Activated CD4-positive, alpha-beta T cell treated with anti-CD3 and anti-CD28 coated beads, Interleukin-2, amount 10 ng/mL, durations not matched to agents 24 days and 14 days (primary cell): ENCODE measurements around the gene PEX16. TPM values are rescaled to one million over a fixed set of nuclear protein-coding genes. Genes with fewer than 3 reads are reported as not detected.

Source experiments
- DNase-seq: peaks from one replicate; pipeline ENCODE4 v3.0.0; 2022
- H3K27ac Mint-ChIP-seq: one replicate; pipeline ENCODE4 v1.8.0; 2022; ENCODE audit warnings: mild to moderate bottlenecking, mixed read lengths
- H3K27me3 Mint-ChIP-seq: one replicate; pipeline ENCODE4 v1.8.0; 2022; ENCODE audit warnings: mixed read lengths
- H3K36me3 Mint-ChIP-seq: one replicate; pipeline ENCODE4 v1.8.0; 2022; ENCODE audit warnings: low read depth, mild to moderate bottlenecking, mixed read lengths
- H3K4me1 Mint-ChIP-seq: one replicate; pipeline ENCODE4 v1.8.0; 2021; ENCODE audit warnings: mixed read lengths
- H3K4me3 Mint-ChIP-seq: one replicate; pipeline ENCODE4 v1.8.0; 2022; ENCODE audit warnings: mild to moderate bottlenecking, moderate library complexity, mixed read lengths
- H3K9me3 Mint-ChIP-seq: one replicate; pipeline ENCODE4 v1.8.0; 2021; ENCODE audit warnings: mixed read lengths
- intact Hi-C: fragments of 100-400 bp; cut with micrococcal nuclease; formaldehyde crosslinking; loops from one replicate; pipeline ENCODE4 v1.15.1; 2023
- total RNA-seq: library from RNA; stranded (reverse); gene quantifications from 2 replicates; pipeline ENCODE4 v1.2.3, GENCODE V29; 2022

PEX16 gene
- total RNA-seq = 31.3 and 34.8 TPM in 2 replicates

GRCh38 chr11:45917623-45918330 lies at the start of gene PEX16:
PEX16 (minus strand) TSS chr11:45917877; CDS start chr11:45917811, 66 bp downstream.
- Mint-ChIP-seq H3K27me3 (peaks cover 10% of the 10 kb centered on the region), H3K4me1 (peaks cover 21% of the 10 kb centered on the region), H3K27ac (peak within 1 kb of the TSS; percentile 97), H3K4me3 (peak within 1 kb of the TSS; percentile 99), H3K36me3 (peaks cover 17% of the 10 kb centered on the region), H3K9me3 (no peaks in the 10 kb centered on the region)
- intact Hi-C loops = loop anchor here (1.0 to 2.0 kb wide), 5 partner anchors 32 to 201 kb away; partner anchors contain the start of genes CRY2, MAPK8IP1 and SLC35C1
- peak; percentile 99 for DNase-seq

GRCh38 chr11:45964911-45965389 lies 47.3 kb upstream of the PEX16 start:
- H3K27me3 Mint-ChIP-seq = no peaks in the 10 kb centered on the region
- no peaks in the 10 kb centered on the region for H3K4me1 Mint-ChIP-seq
- H3K4me3 Mint-ChIP-seq = no peak overlapping the region
- peaks cover 17% of the 10 kb centered on the region for H3K36me3 Mint-ChIP-seq
- intact Hi-C loops = loop anchor here (1.0 to 5.0 kb wide), 3 partner anchors 41 to 342 kb away; partner anchors contain the start of gene PHF21A
- H3K27ac Mint-ChIP-seq = no peak overlapping the region
- no peaks in the 10 kb centered on the region for H3K9me3 Mint-ChIP-seq
- DNase-seq = peak; percentile 86

- no peak overlapping the region for H3K4me3 Mint-ChIP-seq
- DNase-seq = no peak
- H3K27me3 Mint-ChIP-seq = no peaks in the 10 kb centered on the region
- no peak overlapping the region for H3K27ac Mint-ChIP-seq
- peaks cover 27% of the 10 kb centered on the region for H3K36me3 Mint-ChIP-seq
- H3K4me1 Mint-ChIP-seq = peaks cover 2% of the 10 kb centered on the region
- intact Hi-C loops = no loop called here
- no peaks in the 10 kb centered on the region for H3K9me3 Mint-ChIP-seq
Observed at GRCh38 chr11:45961751-45962240, 44.1 kb upstream of the PEX16 start.

GRCh38 chr11:45960387-45961095 lies 42.9 kb upstream of the PEX16 start:
- Mint-ChIP-seq H3K36me3 (peaks cover 35% of the 10 kb centered on the region), H3K27ac (no peak overlapping the region), H3K4me1 (peaks cover 2% of the 10 kb centered on the region), H3K4me3 (no peak overlapping the region), H3K27me3 (no peaks in the 10 kb centered on the region), H3K9me3 (no peaks in the 10 kb centered on the region)
- intact Hi-C loops = no loop called here
- DNase-seq = no peak

GRCh38 chr11:45959851-45960250 lies 42.2 kb upstream of the PEX16 start:
- Mint-ChIP-seq H3K9me3 (no peaks in the 10 kb centered on the region), H3K4me3 (no peak overlapping the region), H3K27ac (no peak overlapping the region), H3K4me1 (peaks cover 2% of the 10 kb centered on the region), H3K36me3 (peaks cover 40% of the 10 kb centered on the region), H3K27me3 (no peaks in the 10 kb centered on the region)
- intact Hi-C loops = no loop called here
- DNase-seq = no peak

GRCh38 chr11:45949992-45950407 lies 32.3 kb upstream of the PEX16 start:
- intact Hi-C loops = no loop called here
- H3K36me3 Mint-ChIP-seq = peaks cover 38% of the 10 kb centered on the region
- no peaks in the 10 kb centered on the region for H3K9me3 Mint-ChIP-seq
- H3K4me1 Mint-ChIP-seq = no peaks in the 10 kb centered on the region
- DNase-seq = no peak
- H3K27ac Mint-ChIP-seq = no peak overlapping the region
- H3K27me3 Mint-ChIP-seq = no peaks in the 10 kb centered on the region
- H3K4me3 Mint-ChIP-seq = no peak overlapping the region

- H3K9me3 Mint-ChIP-seq = no peaks in the 10 kb centered on the region
- intact Hi-C loops = no loop called here
Observed at GRCh38 chr11:45948356-45948755, 30.7 kb upstream of the PEX16 start.

GRCh38 chr11:45947885-45948284 lies 30.2 kb upstream of the PEX16 start:
- DNase-seq = no peak
- H3K4me3 Mint-ChIP-seq = no peak overlapping the region
- H3K27ac Mint-ChIP-seq = no peak overlapping the region
- no peaks in the 10 kb centered on the region for H3K4me1 Mint-ChIP-seq
- intact Hi-C loops = no loop called here
- no peaks in the 10 kb centered on the region for H3K9me3 Mint-ChIP-seq
- H3K27me3 Mint-ChIP-seq = no peaks in the 10 kb centered on the region
- H3K36me3 Mint-ChIP-seq = peaks cover 41% of the 10 kb centered on the region

More at GRCh38 chr11:45948356-45948755, 30.7 kb upstream of the PEX16 start:
- no peak for DNase-seq
- Mint-ChIP-seq H3K27ac (no peak overlapping the region), H3K4me3 (no peak overlapping the region), H3K27me3 (no peaks in the 10 kb centered on the region), H3K36me3 (peaks cover 43% of the 10 kb centered on the region), H3K4me1 (no peaks in the 10 kb centered on the region)

- intact Hi-C loops = no loop called here
- Mint-ChIP-seq H3K27ac (no peak overlapping the region), H3K4me1 (no peaks in the 10 kb centered on the region), H3K4me3 (no peak overlapping the region), H3K36me3 (peaks cover 36% of the 10 kb centered on the region), H3K27me3 (no peaks in the 10 kb centered on the region), H3K9me3 (no peaks in the 10 kb centered on the region)
- no peak for DNase-seq
Observed at GRCh38 chr11:45945397-45945999, 27.8 kb upstream of the PEX16 start.

GRCh38 chr11:45942381-45942780 lies 24.7 kb upstream of the PEX16 start:
- Mint-ChIP-seq H3K4me1 (no peaks in the 10 kb centered on the region), H3K27me3 (no peaks in the 10 kb centered on the region), H3K27ac (no peak overlapping the region), H3K9me3 (no peaks in the 10 kb centered on the region), H3K4me3 (no peak overlapping the region), H3K36me3 (peaks cover 16% of the 10 kb centered on the region)
- DNase-seq = no peak
- intact Hi-C loops = no loop called here

GRCh38 chr11:45941285-45941684 lies 23.6 kb upstream of the PEX16 start:
- H3K4me3 Mint-ChIP-seq = no peak overlapping the region
- no peaks in the 10 kb centered on the region for H3K4me1 Mint-ChIP-seq
- no peak overlapping the region for H3K27ac Mint-ChIP-seq
- peaks cover 20% of the 10 kb centered on the region for H3K36me3 Mint-ChIP-seq
- DNase-seq = no peak
- H3K27me3 Mint-ChIP-seq = no peaks in the 10 kb centered on the region
- intact Hi-C loops = no loop called here
- H3K9me3 Mint-ChIP-seq = no peaks in the 10 kb centered on the region

- intact Hi-C loops = no loop called here
- Mint-ChIP-seq H3K9me3 (no peaks in the 10 kb centered on the region), H3K4me3 (no peak overlapping the region), H3K27me3 (no peaks in the 10 kb centered on the region), H3K4me1 (no peaks in the 10 kb centered on the region), H3K27ac (no peak overlapping the region), H3K36me3 (peaks cover 12% of the 10 kb centered on the region)
- no peak for DNase-seq
Observed at GRCh38 chr11:45939836-45940235, 22.2 kb upstream of the PEX16 start.

- intact Hi-C loops = no loop called here
- H3K27me3 Mint-ChIP-seq = no peaks in the 10 kb centered on the region
- H3K4me1 Mint-ChIP-seq = no peaks in the 10 kb centered on the region
- H3K36me3 Mint-ChIP-seq = peaks cover 13% of the 10 kb centered on the region
- no peak overlapping the region for H3K4me3 Mint-ChIP-seq
- DNase-seq = no peak
- no peaks in the 10 kb centered on the region for H3K9me3 Mint-ChIP-seq
- no peak overlapping the region for H3K27ac Mint-ChIP-seq
Observed at GRCh38 chr11:45937916-45938315, 20.2 kb upstream of the PEX16 start.
